Colonic mucosa (tissue), 4 donors: ENCODE data around the gene SEC23A. TPM values are rescaled to one million over a fixed set of nuclear protein-coding genes. Genes with fewer than 3 reads are reported as not detected.
"Not testable (repeated sequence)": the region's sequence is repeated elsewhere in the genome, so short reads cannot be mapped to it uniquely, and the experiment has no call there.

ENCODE experiments used
- DNase-seq: peaks from one replicate; pipeline ENCODE4 v3.0.0-alpha.2; 2020
- H3K27ac ChIP-seq: fragments of 200-600 bp; one replicate; pipeline ENCODE4 v1.8.0; 2021
- H3K27me3 ChIP-seq: fragments of 200-600 bp; one replicate; pipeline ENCODE4 v1.8.0; 2021
- H3K36me3 ChIP-seq: fragments of 200-600 bp; one replicate; pipeline ENCODE4 v1.8.0; 2021
- H3K4me1 ChIP-seq: fragments of 200-600 bp; one replicate; pipeline ENCODE4 v1.8.0; 2021; ENCODE audit warnings: mild to moderate bottlenecking
- H3K4me3 ChIP-seq: fragments of 200-600 bp; one replicate; pipeline ENCODE4 v1.8.0; 2021
- H3K9ac ChIP-seq, 2 donors: one replicate each; pipeline ENCODE4 v1.7.0; 2013; ENCODE audit warnings: control low read depth in 2 of 2, low read depth in 2 of 2, low read length in 2 of 2
- H3K9me3 ChIP-seq: fragments of 200-600 bp; one replicate; pipeline ENCODE4 v1.8.0; 2021
- intact Hi-C: fragments of 100-400 bp; cut with DNase I; formaldehyde crosslinking; loops from one replicate; pipeline ENCODE4 v1.14.1; 2022
- total RNA-seq, 2 donors: library from RNA; stranded (reverse); fragmentation: NEBNext Ultra II Directional in 1 of 2; extraction: Animal tissue kit (Norgen Biotek cat#: 25700) in 1 of 2; gene quantifications; one replicate each; pipeline ENCODE4 v1.2.1, GENCODE V29; 2021
- TF ChIP-seq, protein P1 (sequence below): fragments of 200-600 bp; IDR thresholded peaks from one replicate; pipeline ENCODE4 v1.8.0; 2022; ENCODE audit warnings: antibody characterized with exemption, mild to moderate bottlenecking
- donor health status: healthy.
- donor health status: DM: no; HTN: no; CAD: no.
- donor health status: DM: no; HTN: no; CAD: no.

Gene SEC23A
- total RNA-seq, 2 donors from 2014 or later, result 66.6 to 132 TPM

DNA sequence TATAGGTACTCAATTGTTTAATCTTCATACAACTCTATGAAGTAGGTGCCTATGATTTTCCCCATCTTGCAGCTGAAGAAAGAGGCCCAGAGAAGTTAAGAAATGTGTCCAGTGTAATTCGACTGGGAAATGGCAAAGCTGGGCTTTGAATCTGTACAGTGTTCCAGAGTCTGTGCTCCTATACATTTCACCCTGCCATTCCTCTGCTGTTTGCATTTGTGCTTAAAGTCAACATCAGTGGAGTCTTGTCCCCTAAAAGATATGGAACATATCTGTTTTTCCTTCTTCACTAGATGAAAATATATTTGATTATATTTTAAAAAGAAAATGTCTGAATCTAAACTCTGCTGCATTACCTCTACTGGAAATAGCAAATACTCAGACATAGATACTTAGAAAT lies 88.6 kb downstream of the SEC23A start:
- Histone ChIP-seq H3K4me3 (no peak overlapping the region), H3K4me1 (no peaks in the 10 kb centered on the region), H3K9me3 (no peaks in the 10 kb centered on the region), H3K27me3 (no peaks in the 10 kb centered on the region), H3K36me3 (no peaks in the 10 kb centered on the region), H3K27ac (no peak overlapping the region), H3K9ac (no peak overlapping the region)
- DNase-seq, result no peak
- intact Hi-C loops, result loop anchor here (5.0 to 10.0 kb wide), 3 partner anchors 140 to 1110 kb away; no protein-coding TSS in a partner anchor
- TF ChIP-seq, protein P1, sequence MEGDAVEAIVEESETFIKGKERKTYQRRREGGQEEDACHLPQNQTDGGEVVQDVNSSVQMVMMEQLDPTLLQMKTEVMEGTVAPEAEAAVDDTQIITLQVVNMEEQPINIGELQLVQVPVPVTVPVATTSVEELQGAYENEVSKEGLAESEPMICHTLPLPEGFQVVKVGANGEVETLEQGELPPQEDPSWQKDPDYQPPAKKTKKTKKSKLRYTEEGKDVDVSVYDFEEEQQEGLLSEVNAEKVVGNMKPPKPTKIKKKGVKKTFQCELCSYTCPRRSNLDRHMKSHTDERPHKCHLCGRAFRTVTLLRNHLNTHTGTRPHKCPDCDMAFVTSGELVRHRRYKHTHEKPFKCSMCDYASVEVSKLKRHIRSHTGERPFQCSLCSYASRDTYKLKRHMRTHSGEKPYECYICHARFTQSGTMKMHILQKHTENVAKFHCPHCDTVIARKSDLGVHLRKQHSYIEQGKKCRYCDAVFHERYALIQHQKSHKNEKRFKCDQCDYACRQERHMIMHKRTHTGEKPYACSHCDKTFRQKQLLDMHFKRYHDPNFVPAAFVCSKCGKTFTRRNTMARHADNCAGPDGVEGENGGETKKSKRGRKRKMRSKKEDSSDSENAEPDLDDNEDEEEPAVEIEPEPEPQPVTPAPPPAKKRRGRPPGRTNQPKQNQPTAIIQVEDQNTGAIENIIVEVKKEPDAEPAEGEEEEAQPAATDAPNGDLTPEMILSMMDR, result no peak

GRCh38 chr14:39008965-39009364 lies 94.1 kb downstream of the SEC23A start:
- H3K27ac ChIP-seq, H3K36me3 ChIP-seq, intact Hi-C loops, H3K4me1 ChIP-seq, H3K9me3 ChIP-seq, H3K4me3 ChIP-seq, DNase-seq, H3K9ac ChIP-seq, H3K27me3 ChIP-seq: not testable (repeated sequence)

DNA sequence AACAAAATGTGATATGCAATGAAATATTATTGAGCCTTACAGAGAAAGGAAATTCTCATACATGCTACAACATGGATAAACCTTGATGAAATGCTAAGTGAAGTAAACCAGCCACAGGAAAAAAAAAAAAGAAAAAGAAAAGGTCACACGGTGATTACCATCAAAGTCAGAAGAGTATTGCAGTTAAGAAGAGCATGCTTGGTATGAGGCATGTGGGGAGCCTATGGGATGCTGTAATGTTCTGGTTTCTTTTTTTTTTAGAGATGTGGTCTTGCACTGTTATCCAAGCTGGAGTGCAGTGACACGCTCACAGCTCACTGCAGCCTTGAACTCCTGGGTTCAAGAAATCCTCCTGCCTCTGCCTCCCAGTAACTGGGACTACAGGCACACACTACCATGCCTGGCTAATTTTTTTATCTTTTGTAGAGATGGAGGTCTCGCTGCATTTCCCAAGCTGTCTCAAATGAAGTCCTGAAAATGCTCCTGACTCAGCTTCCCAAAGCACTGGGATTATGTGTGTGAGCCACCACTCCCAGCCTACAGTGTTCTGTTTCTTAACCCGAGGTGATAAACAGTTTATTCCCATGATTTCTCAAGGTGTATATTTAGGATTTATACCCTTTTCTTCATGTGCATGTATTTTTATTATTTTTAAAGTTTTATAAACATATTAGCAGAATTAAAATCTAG lies 96.2 kb downstream of the SEC23A start:
- intact Hi-C loops, result no loop called here
- Histone ChIP-seq H3K27me3 (no peaks in the 10 kb centered on the region), H3K27ac (no peak overlapping the region), H3K4me3 (no peak overlapping the region), H3K4me1 (no peaks in the 10 kb centered on the region), H3K9ac (no peak overlapping the region), H3K9me3 (no peaks in the 10 kb centered on the region), H3K36me3 (no peaks in the 10 kb centered on the region)
- DNase-seq, result no peak
- TF ChIP-seq, protein P1, result no peak

- TF ChIP-seq, protein P1, result no peak
- Histone ChIP-seq H3K9me3 (no peaks in the 10 kb centered on the region), H3K27ac (no peak overlapping the region), H3K27me3 (no peaks in the 10 kb centered on the region), H3K9ac (no peak overlapping the region), H3K4me3 (no peak overlapping the region), H3K4me1 (no peaks in the 10 kb centered on the region), H3K36me3 (no peaks in the 10 kb centered on the region)
- DNase-seq, result peak; percentile 30
- intact Hi-C loops, result no loop called here
These were observed 97.8 kb downstream of the SEC23A start for GRCh38 chr14:39005044-39005880.

- H3K36me3 ChIP-seq, result no peaks in the 10 kb centered on the region
- TF ChIP-seq, protein P1, result no peak
- H3K4me3 ChIP-seq, result no peak overlapping the region
- no peaks in the 10 kb centered on the region for H3K9me3 ChIP-seq
- no peak overlapping the region for H3K27ac ChIP-seq
- DNase-seq, result no peak
- no peak overlapping the region for H3K9ac ChIP-seq
- intact Hi-C loops, result no loop called here
- H3K27me3 ChIP-seq, result no peaks in the 10 kb centered on the region
- no peaks in the 10 kb centered on the region for H3K4me1 ChIP-seq
These were observed 103.1 kb downstream of the SEC23A start for GRCh38 chr14:38999949-39000348.

- intact Hi-C loops, result no loop called here
- Histone ChIP-seq H3K9me3 (no peaks in the 10 kb centered on the region), H3K4me3 (no peak overlapping the region), H3K4me1 (no peaks in the 10 kb centered on the region), H3K27ac (no peak overlapping the region), H3K9ac (no peak overlapping the region), H3K27me3 (no peaks in the 10 kb centered on the region), H3K36me3 (no peaks in the 10 kb centered on the region)
- TF ChIP-seq, protein P1, result no peak
- DNase-seq, result no peak
These were observed 108.3 kb downstream of the SEC23A start for GRCh38 chr14:38994731-38995130.
